OCI-LY7 (cell line): ENCODE data around the gene IFITM10.

Experiments
- CTCF ChIP-seq: fragments of 200-600 bp; sonication (generic); conservative IDR thresholded peaks from 2 replicates; pipeline ENCODE4 v1.5.1; 2014; ENCODE audit warnings: mild to moderate bottlenecking, antibody characterized with exemption, low read length, moderate library complexity, mixed read lengths
- EZH2phosphoT487 ChIP-seq: fragments of 200-600 bp; sonication (generic); IDR thresholded peaks from 2 replicates; pipeline ENCODE4 v1.6.1; 2018; ENCODE audit warnings: low read depth, borderline replicate concordance, mild to moderate bottlenecking, mixed run types, antibody characterized with exemption, low read length, moderate library complexity, mixed read lengths

- TF ChIP-seq CTCF, result no peak
- no peak for TF ChIP-seq EZH2phosphoT487
Measured at GRCh38 chr11:1782031-1782590, 31.7 kb upstream of the IFITM10 start.
